Stomach (tissue), 9 donors: ENCODE measurements around the gene EIF4G1. TPM values are rescaled to one million over a fixed set of nuclear protein-coding genes. Genes with fewer than 3 reads are reported as not detected.
A peak's percentile ranks its signal among the peaks of the same experiment; 100 is the strongest.

ENCODE experiments used
- DNase-seq, 2 donors: peaks; one replicate each; pipeline versions ENCODE4 v3.0.0 to v3.0.0-alpha.2; 2013 to 2019
- H3K27ac ChIP-seq, 5 donors: fragments of 200-600 bp in 4 of 5; sonication (generic) in 4 of 5; one replicate each; pipeline ENCODE4 v1.5.1; 2013 to 2019; ENCODE audit warnings: mild to moderate bottlenecking in 1 of 5, moderate library complexity in 1 of 5
- H3K27me3 ChIP-seq, 3 donors: fragments of 200-600 bp; sonication (generic); one replicate each; pipeline ENCODE4 v1.5.1; 2017 to 2019; ENCODE audit warnings: mixed run types in 1 of 3
- H3K36me3 ChIP-seq, 4 donors: fragments of 200-600 bp; sonication (generic); 1 replicate in 3 of 4; 2 replicates in 1 of 4; pipeline ENCODE4 v1.5.1; 2016 to 2019
- H3K4me1 ChIP-seq, 4 donors: fragments of 200-600 bp; sonication (generic); one replicate each; pipeline ENCODE4 v1.5.1; 2016 to 2019
- H3K4me3 ChIP-seq, 4 donors: fragments of 200-600 bp; sonication (generic) in 3 of 4; one replicate each; pipeline ENCODE4 v1.5.1; 2016 to 2019; ENCODE audit warnings: mild to moderate bottlenecking in 1 of 4
- H3K9me3 ChIP-seq, 4 donors: fragments of 200-600 bp; sonication (generic); one replicate each; pipeline ENCODE4 v1.5.1; 2016 to 2019
- EP300 ChIP-seq: sonication (generic); formaldehyde crosslinking; IDR thresholded peaks from one replicate; pipeline ENCODE4 v1.6.1; 2017; ENCODE audit warnings: antibody characterized with exemption
- POLR2A ChIP-seq, 4 donors: fragments of 450-650 bp; IDR thresholded peaks; one replicate each; pipeline ENCODE4 v1.6.1; 2016; ENCODE audit warnings: antibody characterized with exemption in 4 of 4, control low read depth in 2 of 4, mild to moderate bottlenecking in 1 of 4, moderate library complexity in 1 of 4
- POLR2AphosphoS5 ChIP-seq, 3 donors: sonication (generic); formaldehyde crosslinking; IDR thresholded peaks; one replicate each; pipeline ENCODE4 v1.6.1; 2016; ENCODE audit warnings: antibody characterized with exemption in 3 of 3
- WGBS, 5 donors: extraction: QIAGEN DNeasy Blood & Tissue Kit in 3 of 5; methylation state at CpG; one replicate each; pipeline versions ENCODE4 v1.1.5 to v1.1.7; 2013 to 2018; 5-methylcytosine and 5-hydroxymethylcytosine counted together
- intact Hi-C: fragments of 100-400 bp; cut with DNase I; formaldehyde crosslinking; loops from one replicate; pipeline ENCODE4 v1.15.1; 2023; ENCODE audit warnings: low total_unique reads
- polyA plus RNA-seq, 3 donors: library from polyadenylated mRNA; stranded (reverse); fragments of 200-250 nt; gene quantifications; one replicate each; pipeline ENCODE4 v1.2.3, GENCODE V29; 2013
- total RNA-seq, 5 donors: library from RNA; depleted of rRNA; stranded (reverse); fragments of >200 nt; gene quantifications; one replicate each; pipeline versions ENCODE4 v1.1.0 to v1.2.3, GENCODE V29; 2014 to 2016
- TF ChIP-seq, protein P1 (sequence below), 7 experiments: fragments of 450-650 bp in 4 of 7; fragments of 200-600 bp in 3 of 7; sonication (generic) in 3 of 7; IDR thresholded peaks; one replicate each; pipeline ENCODE4 v1.5.1; 2016 to 2019; ENCODE audit warnings: antibody characterized with exemption in 7 of 7, control low read depth in 2 of 7, mild to moderate bottlenecking in 1 of 7
- donor health status: healthy with polysubstance abuse.
- donor health status: Bipolar disorder and iron deficiency.
- donor health status: healthy.

EIF4G1 gene
- total and polyA plus RNA-seq, 8 donors: 86.5 to 572 (median 181) TPM

DNA sequence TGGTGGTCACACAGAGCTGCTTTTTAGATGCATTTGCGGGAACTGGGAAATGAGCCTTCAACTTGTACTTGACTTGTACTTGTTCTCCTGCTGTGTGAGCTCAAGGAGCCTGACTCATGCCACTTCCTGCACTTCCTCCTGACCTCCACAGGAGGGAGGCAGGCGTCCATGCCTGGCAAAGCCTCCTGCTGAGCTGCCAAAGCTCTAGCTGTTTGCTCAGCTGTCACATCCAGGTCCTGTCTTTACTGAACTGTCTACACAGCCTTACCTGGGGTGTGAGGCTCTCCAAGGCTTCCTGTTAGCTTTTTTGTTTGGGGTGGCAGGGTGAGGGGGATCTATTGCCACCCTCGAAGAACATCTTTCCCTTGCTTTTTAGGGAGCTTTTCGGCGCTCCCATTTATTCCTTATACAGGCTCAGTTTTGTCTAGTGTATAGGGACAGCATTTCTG, 57.2 kb downstream of the EIF4G1 start:
- 37 to 47% (median 42%) methylated on average over 5 of the region's 5 CpGs for WGBS, 5 donors
- H3K4me3 ChIP-seq: no peak overlapping the region
- peaks cover 6 to 42% (median 29%) of the 10 kb centered on the region in 4 donors for H3K4me1 ChIP-seq
- H3K9me3 ChIP-seq: no peaks in the 10 kb centered on the region
- intact Hi-C loops: loop anchor here (10.0 kb wide), 1 partner anchor 143 kb away; no protein-coding TSS in a partner anchor
- peak; percentile 87 to 94 for DNase-seq
- peaks cover 0 to 7% (median 0%) of the 10 kb centered on the region in 3 donors for H3K27me3 ChIP-seq
- TF ChIP-seq POLR2AphosphoS5 (IDR thresholded peaks at IDR 0.05): peak in 2 of 3 donors; percentile 37 to 88
- TF ChIP-seq EP300: no peak
- TF ChIP-seq, protein P1, sequence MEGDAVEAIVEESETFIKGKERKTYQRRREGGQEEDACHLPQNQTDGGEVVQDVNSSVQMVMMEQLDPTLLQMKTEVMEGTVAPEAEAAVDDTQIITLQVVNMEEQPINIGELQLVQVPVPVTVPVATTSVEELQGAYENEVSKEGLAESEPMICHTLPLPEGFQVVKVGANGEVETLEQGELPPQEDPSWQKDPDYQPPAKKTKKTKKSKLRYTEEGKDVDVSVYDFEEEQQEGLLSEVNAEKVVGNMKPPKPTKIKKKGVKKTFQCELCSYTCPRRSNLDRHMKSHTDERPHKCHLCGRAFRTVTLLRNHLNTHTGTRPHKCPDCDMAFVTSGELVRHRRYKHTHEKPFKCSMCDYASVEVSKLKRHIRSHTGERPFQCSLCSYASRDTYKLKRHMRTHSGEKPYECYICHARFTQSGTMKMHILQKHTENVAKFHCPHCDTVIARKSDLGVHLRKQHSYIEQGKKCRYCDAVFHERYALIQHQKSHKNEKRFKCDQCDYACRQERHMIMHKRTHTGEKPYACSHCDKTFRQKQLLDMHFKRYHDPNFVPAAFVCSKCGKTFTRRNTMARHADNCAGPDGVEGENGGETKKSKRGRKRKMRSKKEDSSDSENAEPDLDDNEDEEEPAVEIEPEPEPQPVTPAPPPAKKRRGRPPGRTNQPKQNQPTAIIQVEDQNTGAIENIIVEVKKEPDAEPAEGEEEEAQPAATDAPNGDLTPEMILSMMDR (IDR thresholded peaks at IDR 0.05): peak in 5 of 7 experiments; percentile 87 to 97 (median 93)
- peaks cover 12 to 41% (median 37%) of the 10 kb centered on the region in 4 donors for H3K36me3 ChIP-seq
- no peak overlapping the region for H3K27ac ChIP-seq

DNA sequence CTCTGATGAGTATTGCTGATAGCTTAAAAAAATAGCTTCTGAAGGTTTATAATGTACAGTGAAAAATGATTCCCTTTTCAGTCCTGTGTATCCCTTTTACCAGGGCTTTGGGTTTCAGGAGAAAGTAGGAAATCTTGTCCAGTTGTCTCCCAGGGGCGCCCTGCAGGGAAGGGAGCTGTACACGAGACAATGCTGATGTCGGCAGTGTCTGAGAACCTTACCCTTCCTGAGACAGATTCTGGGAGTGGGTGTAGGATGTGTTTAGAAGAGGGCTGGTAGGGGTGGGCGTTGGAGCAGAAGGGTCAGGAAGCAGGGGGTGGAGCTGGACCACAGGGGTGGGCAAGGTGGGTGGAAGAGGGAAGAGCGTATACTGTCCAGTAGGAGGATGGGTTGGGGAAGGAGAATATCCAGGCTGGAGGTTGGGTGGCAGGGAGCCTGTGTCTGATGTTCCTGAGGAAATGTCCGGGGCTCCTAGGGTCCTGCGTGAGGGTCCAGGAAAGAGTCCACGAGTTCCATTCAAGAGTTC, 58.0 kb downstream of the EIF4G1 start:
- no peak overlapping the region for H3K27ac ChIP-seq
- no peak for TF ChIP-seq POLR2A (IDR thresholded peaks at IDR 0.05)
- TF ChIP-seq, protein P1 (IDR thresholded peaks at IDR 0.05): no peak
- no peak for TF ChIP-seq POLR2AphosphoS5 (IDR thresholded peaks at IDR 0.05)
- no peak for TF ChIP-seq EP300
- no peak for DNase-seq

DNA sequence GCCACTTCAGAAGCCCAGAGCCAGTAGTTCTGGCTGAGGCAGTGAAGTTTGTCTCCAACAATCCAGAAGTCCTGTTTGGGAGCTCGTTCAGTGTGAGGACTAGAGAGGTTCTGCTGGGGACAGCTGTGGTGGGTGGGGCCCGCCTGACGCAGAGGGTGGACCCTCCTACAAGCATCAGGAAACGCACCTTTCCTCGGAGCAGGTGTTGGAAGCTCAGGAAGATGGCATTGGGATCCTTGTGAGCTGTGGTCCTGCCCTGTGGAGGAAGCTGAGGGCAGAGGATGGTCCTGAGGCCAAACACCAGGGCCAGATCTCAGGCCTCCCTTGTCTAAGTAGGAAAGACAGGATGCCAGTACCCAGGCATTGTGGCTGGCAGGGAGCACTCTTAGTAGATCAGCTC, 58.5 kb downstream of the EIF4G1 start:
- Histone ChIP-seq H3K9me3 (no peaks in the 10 kb centered on the region), H3K27ac (no peak overlapping the region), H3K36me3 (peaks cover 7 to 28% (median 24%) of the 10 kb centered on the region in 4 donors), H3K4me3 (no peak overlapping the region), H3K27me3 (peaks cover 0 to 18% (median 0%) of the 10 kb centered on the region in 3 donors), H3K4me1 (peaks cover 13 to 42% (median 33%) of the 10 kb centered on the region in 4 donors)
- 57 to 75% (median 65%) methylated on average over 4 to 5 of the region's 5 CpGs for WGBS, 5 donors
- DNase-seq: no peak
- intact Hi-C loops: loop anchor here (10.0 kb wide), 1 partner anchor 142 kb away; no protein-coding TSS in a partner anchor
- TF ChIP-seq EP300 (no peak), POLR2AphosphoS5 (IDR thresholded peaks at IDR 0.05) (no peak), POLR2A (IDR thresholded peaks at IDR 0.05) (no peak)
- TF ChIP-seq, protein P1 (IDR thresholded peaks at IDR 0.05): no peak

More for the DNA sequence above, 58.0 kb downstream of the EIF4G1 start:
- no peak overlapping the region for H3K4me3 ChIP-seq
- no peaks in the 10 kb centered on the region for H3K9me3 ChIP-seq
- 72 to 78% (median 75%) methylated on average over 8 of the region's 8 CpGs for WGBS, 5 donors
- peaks cover 12 to 34% (median 29%) of the 10 kb centered on the region in 4 donors for H3K36me3 ChIP-seq
- intact Hi-C loops: loop anchor here (10.0 kb wide), 1 partner anchor 142 kb away; no protein-coding TSS in a partner anchor
- H3K4me1 ChIP-seq: peaks cover 8 to 39% (median 28%) of the 10 kb centered on the region in 4 donors
- H3K27me3 ChIP-seq: peaks cover 0 to 13% (median 0%) of the 10 kb centered on the region in 3 donors

DNA sequence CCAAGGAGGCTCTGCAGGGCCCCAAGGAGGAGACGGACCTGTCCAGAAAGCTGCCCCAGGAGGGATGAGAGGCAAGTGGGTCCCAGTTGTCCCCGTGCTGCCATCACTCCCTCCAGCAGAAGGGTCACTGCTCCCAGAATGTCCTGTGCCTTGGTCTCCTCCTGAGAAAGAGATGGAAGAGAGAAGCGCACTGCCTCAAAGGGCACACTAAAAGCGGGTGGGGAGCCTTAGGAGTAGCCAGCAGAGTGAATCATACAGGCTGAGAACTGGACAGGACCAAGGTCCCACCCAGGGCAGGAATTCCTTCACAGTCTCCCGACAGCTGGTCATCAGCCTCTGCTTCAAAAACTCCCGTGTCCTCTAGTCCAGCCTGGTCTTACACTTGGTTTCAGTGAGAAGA, 59.0 kb downstream of the EIF4G1 start:
- H3K36me3 ChIP-seq: peaks cover 2 to 23% (median 18%) of the 10 kb centered on the region in 4 donors
- peaks cover 13 to 42% (median 35%) of the 10 kb centered on the region in 4 donors for H3K4me1 ChIP-seq
- no peaks in the 10 kb centered on the region for H3K9me3 ChIP-seq
- H3K27me3 ChIP-seq: peaks cover 0 to 24% (median 0%) of the 10 kb centered on the region in 3 donors
- no peak overlapping the region for H3K4me3 ChIP-seq
- intact Hi-C loops: loop anchor here (10.0 kb wide), 1 partner anchor 141 kb away; no protein-coding TSS in a partner anchor
- H3K27ac ChIP-seq: no peak overlapping the region
- DNase-seq: no peak
- no peak for TF ChIP-seq POLR2A (IDR thresholded peaks at IDR 0.05)
- TF ChIP-seq, protein P1 (IDR thresholded peaks at IDR 0.05): no peak
- no peak for TF ChIP-seq EP300
- no peak for TF ChIP-seq POLR2AphosphoS5 (IDR thresholded peaks at IDR 0.05)
- WGBS, 5 donors: 66 to 79% (median 68%) methylated on average over 6 of the region's 6 CpGs
